Memory B cell (primary cell): ENCODE data around the gene PRDM7.

Source experiments
- ATAC-seq: fragments of 150-1000 bp; cut with Tn5 transposase; 2 replicates; pipeline ENCODE4 v1.10.0; 2021; ENCODE audit warnings: low read depth, mild to moderate bottlenecking, moderate library complexity
- DNase-seq, 2 donors: peaks; one replicate each; pipeline ENCODE4 v3.0.0; 2022; ENCODE audit warnings: low spot score in 2 of 2
- H3K27ac Mint-ChIP-seq: one replicate; pipeline ENCODE4 v1.8.0; 2022; ENCODE audit warnings: mild to moderate bottlenecking, moderate library complexity, mixed read lengths
- H3K27me3 Mint-ChIP-seq: one replicate; pipeline ENCODE4 v1.8.0; 2022; ENCODE audit warnings: mixed read lengths
- H3K36me3 Mint-ChIP-seq: one replicate; pipeline ENCODE4 v1.8.0; 2022; ENCODE audit warnings: mild to moderate bottlenecking, mixed read lengths
- H3K4me1 Mint-ChIP-seq: one replicate; pipeline ENCODE4 v1.8.0; 2022; ENCODE audit warnings: mixed read lengths
- H3K4me3 Mint-ChIP-seq: one replicate; pipeline ENCODE4 v1.8.0; 2022; ENCODE audit warnings: mild to moderate bottlenecking, moderate library complexity, mixed read lengths
- H3K9me3 Mint-ChIP-seq: one replicate; pipeline ENCODE4 v1.8.0; 2022; ENCODE audit warnings: mixed read lengths

Gene PRDM7

DNA sequence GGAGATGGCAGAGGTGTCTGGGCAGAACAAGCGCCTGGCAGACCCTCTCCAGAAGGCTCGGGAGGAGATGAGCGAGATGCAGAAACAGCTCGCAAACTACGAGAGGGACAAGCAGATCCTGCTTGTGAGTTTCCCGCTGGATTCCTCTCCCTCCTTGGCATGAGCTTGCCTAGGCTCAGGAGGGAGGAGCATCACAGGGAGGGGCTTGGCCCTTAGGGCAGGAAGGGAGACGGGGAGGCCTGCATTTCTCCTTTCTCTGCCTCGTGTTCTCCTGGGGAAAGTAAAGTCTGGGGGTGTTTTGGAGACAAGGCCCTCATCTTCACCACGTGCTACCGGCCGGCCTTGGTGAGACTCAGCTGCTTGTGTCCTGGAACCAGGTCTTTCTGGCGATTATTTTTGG, 39.9 kb downstream of the PRDM7 start:
- H3K27ac Mint-ChIP-seq = no peak overlapping the region
- H3K4me3 Mint-ChIP-seq = no peak overlapping the region
- peaks cover 3% of the 10 kb centered on the region for H3K27me3 Mint-ChIP-seq
- peaks cover 9% of the 10 kb centered on the region for H3K36me3 Mint-ChIP-seq
- no peaks in the 10 kb centered on the region for H3K9me3 Mint-ChIP-seq
- peaks cover 1% of the 10 kb centered on the region for H3K4me1 Mint-ChIP-seq
- no peak for ATAC-seq
- no peak for DNase-seq

DNA sequence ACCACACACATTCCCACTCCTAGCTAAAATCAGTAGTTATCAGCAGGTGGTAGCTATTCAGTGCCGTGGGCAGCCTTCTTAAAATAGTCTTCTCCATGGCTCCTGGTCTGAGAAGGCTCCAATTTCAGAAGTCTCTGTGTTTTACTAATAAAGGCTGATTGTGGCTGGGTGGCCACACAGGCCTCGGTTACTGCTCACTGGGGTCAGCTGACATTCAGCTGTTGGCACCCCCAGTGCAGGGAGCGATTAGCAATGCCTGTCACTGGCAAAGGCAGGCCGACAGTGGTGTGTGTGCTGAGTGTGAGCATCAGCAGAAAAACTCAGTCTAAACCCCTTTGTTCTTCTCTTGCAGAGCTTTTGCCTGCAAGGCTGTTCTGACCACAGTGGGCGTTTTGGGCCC, 41.2 kb downstream of the PRDM7 start:
- no peak overlapping the region for H3K4me3 Mint-ChIP-seq
- no peak overlapping the region for H3K27ac Mint-ChIP-seq
- peaks cover 8% of the 10 kb centered on the region for H3K4me1 Mint-ChIP-seq
- no peak for ATAC-seq
- peaks cover 4% of the 10 kb centered on the region for H3K27me3 Mint-ChIP-seq
- peaks cover 15% of the 10 kb centered on the region for H3K36me3 Mint-ChIP-seq
- no peaks in the 10 kb centered on the region for H3K9me3 Mint-ChIP-seq
- DNase-seq = no peak

DNA sequence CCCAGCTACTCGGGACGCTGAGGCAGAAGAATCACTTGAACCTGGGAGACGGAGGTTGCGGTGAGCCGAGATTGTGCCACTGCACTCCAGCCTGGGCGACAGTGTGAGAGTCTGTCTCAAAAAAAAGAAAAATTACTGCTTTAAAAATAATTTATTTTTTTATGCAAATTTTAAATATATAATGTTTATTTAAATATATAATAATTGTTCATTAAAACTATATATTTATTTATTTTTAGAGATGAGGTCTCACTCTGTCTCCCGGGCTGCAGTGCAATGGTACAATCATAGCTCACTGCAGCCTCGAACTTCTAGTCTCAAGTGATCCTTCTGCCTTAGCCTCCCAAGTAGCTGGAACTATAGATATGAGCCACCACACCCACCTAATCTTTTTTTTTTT, 42.6 kb downstream of the PRDM7 start:
- Mint-ChIP-seq H3K36me3 (peaks cover 15% of the 10 kb centered on the region), H3K4me1 (peaks cover 8% of the 10 kb centered on the region), H3K27me3 (peaks cover 4% of the 10 kb centered on the region), H3K9me3 (no peaks in the 10 kb centered on the region), H3K4me3 (no peak overlapping the region), H3K27ac (no peak overlapping the region)
- no peak for ATAC-seq
- DNase-seq = no peak

DNA sequence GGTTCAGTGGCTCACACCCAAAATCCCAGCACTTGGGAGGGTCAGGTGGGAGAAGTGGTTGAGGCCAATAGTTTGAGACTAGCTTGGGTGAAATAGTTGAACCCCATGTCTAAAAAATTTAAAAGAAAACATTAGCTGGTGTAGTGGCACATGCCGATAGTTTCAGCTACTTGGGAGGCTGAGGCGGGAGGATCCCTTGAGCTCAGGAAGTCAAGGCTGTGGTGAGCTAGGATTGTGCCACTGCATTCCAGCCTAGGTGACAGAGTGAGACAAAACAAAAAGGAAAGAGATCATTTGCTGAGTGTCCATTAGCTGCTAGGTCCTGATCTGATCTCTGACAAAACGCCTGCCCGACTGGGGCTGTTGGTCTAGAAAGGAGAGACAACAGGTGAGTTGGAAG, 43.7 kb downstream of the PRDM7 start:
- H3K4me1 Mint-ChIP-seq = peaks cover 8% of the 10 kb centered on the region
- H3K27me3 Mint-ChIP-seq = peaks cover 4% of the 10 kb centered on the region
- H3K9me3 Mint-ChIP-seq = no peaks in the 10 kb centered on the region
- no peak overlapping the region for H3K4me3 Mint-ChIP-seq
- H3K27ac Mint-ChIP-seq = no peak overlapping the region
- peaks cover 15% of the 10 kb centered on the region for H3K36me3 Mint-ChIP-seq
- no peak for ATAC-seq
- no peak for DNase-seq

DNA sequence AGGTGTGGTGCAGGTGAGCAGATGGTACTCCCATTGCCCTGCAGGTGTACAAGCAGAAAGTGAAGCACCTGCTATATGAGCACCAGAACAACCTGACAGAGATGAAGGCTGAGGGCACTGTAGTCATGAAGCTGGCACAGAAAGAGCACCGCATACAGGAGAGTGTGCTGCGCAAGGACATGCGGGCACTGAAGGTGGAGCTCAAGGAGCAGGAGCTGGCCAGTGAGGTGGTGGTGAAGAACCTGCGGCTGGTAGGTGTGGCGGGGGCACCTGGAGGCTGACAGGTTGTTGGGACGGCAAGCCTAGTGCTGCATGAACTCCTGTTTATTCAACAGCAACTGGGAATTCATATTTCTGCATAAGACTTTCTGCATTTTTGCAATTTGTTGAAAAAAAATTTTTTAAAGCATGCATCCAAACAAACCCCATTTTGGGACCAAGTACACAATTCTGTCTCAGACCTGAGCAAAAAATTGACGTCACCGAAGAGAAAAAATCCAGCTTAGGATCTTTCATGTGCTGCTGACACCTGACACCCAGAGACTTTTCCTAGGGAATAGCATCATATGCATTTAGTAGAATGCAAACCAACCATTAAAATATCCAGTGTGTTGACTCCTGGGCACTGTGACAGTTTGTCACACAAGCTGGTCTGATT, 44.3 kb downstream of the PRDM7 start:
- Mint-ChIP-seq H3K27ac (no peak overlapping the region), H3K4me3 (no peak overlapping the region)

DNA sequence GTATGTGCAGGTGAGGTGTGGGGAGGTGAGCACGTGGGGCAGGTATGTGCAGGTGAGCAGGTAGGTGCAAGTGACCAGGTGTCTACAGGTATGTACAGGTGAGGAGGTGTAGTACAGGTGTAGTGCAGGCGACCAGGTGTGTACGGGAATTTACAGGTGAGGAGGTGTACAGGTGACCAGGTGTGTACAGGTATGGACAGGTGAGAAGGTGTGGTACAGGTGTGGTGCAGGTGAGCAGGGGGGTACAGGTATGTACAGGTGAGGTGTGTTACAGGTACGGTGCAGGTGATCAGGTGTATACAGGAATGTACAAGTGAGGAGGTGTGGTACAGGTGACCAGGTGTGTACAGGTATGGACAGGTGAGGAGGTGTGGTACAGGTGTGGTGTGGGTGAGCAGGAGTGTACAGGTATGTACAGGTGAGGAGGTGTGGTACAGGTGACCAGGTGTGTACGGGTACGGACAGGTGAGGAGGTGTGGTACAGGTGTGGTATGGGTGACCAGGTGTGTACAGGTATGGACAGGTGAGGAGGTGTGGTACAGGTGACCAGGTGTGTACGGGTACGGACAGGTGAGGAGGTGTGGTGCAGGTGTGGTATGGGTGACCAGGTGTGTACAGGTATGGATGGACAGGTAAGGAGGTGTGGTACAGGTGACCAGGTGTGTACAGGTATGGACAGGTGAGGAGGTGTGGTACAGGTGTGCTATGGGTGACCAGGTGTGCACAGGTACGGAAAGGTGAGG, 45.0 kb downstream of the PRDM7 start:
- Mint-ChIP-seq H3K36me3 (peaks cover 15% of the 10 kb centered on the region), H3K4me3 (no peak overlapping the region), H3K4me1 (peaks cover 8% of the 10 kb centered on the region), H3K9me3 (no peaks in the 10 kb centered on the region), H3K27ac (no peak overlapping the region), H3K27me3 (peaks cover 4% of the 10 kb centered on the region)
- DNase-seq (no peak), ATAC-seq (no peak)

More for the DNA sequence above, 44.3 kb downstream of the PRDM7 start:
- Mint-ChIP-seq H3K36me3 (peaks cover 15% of the 10 kb centered on the region), H3K9me3 (no peaks in the 10 kb centered on the region), H3K27me3 (peaks cover 4% of the 10 kb centered on the region), H3K4me1 (peaks cover 8% of the 10 kb centered on the region)
- no peak for ATAC-seq
- DNase-seq = no peak

DNA sequence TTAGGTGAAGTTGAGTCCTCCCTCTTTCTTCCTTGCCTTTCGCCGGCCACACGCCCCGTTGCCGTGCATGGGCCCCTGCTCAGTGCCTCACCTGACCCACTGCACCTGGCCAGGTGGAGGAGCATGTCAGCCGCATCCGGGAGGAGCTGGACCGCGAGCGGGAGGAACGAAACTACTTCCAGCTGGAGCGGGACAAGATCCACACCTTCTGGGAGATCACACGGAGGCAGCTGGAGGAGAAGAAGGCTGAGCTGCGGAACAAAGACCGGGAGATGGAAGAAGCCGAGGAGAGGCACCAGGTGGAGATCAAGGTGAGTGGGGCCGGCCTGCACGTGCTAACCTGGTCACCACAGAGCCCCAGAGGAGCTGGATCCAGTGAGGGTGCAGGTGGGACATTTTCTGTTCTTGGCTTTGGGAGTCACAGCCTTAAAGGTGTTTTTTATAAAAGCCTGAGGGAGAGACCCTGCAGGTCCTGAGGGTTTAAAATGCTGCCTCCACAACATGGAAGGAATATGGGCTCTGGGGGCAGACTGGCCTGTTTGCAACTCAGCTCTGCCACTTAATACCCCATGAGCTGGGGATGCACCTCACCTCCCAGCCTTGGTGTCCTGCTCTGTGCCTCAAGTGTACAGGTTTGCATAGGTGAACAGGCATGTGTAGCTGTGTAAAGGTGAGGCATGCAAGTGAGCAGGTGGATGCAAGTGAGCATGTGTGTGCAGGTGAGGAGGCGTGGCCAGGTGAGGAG, 45.8 kb downstream of the PRDM7 start:
- H3K27me3 Mint-ChIP-seq = peaks cover 4% of the 10 kb centered on the region
- peaks cover 9% of the 10 kb centered on the region for H3K4me1 Mint-ChIP-seq
- H3K36me3 Mint-ChIP-seq = peaks cover 13% of the 10 kb centered on the region
- no peak overlapping the region for H3K27ac Mint-ChIP-seq
- ATAC-seq (no peak), DNase-seq (no peak)
- no peak overlapping the region for H3K4me3 Mint-ChIP-seq
- H3K9me3 Mint-ChIP-seq = no peaks in the 10 kb centered on the region

DNA sequence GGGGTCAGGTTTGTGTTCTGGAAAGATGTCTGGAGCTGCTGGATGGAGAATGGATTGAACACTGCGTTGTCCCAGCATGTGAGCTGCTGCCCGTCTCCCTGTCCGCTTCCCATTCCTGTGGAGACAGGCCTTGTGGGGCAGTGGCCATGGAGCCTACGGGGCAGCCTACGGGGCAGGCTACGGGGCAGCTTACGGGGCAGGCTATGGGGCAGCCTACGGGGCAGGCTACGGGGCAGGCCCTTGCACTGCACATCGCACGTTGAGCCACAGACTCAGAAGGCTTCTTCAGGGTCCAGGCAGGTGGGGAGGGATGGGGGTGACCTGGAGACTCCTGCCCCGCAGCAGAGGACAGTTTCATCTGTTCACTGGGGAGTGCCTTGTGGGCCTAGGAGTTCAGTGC, 48.1 kb downstream of the PRDM7 start:
- Mint-ChIP-seq H3K4me3 (no peak overlapping the region), H3K4me1 (peaks cover 13% of the 10 kb centered on the region), H3K27me3 (peaks cover 4% of the 10 kb centered on the region), H3K9me3 (no peaks in the 10 kb centered on the region), H3K36me3 (peaks cover 13% of the 10 kb centered on the region), H3K27ac (no peak overlapping the region)
- DNase-seq = no peak
- no peak for ATAC-seq

DNA sequence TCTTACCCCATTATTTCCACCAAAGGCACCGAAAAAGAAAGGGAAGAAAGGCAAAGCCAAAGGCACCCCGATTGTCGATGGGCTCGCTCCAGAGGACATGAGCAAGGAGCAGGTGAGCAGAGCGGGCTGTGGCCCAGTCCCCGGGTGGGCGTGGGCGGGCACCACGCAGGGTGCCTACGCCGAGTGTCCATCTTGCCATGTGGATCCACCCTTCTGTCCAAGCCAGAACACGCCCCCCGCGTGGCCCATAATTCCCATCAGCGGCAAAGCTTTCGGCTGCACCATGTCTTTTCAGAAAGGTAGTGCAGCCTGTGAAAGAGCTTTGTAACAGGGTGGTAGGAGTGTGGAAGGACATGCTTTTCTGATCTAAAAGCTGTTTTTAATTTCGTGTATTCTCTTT, 49.5 kb downstream of the PRDM7 start:
- peaks cover 3% of the 10 kb centered on the region for H3K27me3 Mint-ChIP-seq
- no peak for DNase-seq
- peaks cover 9% of the 10 kb centered on the region for H3K36me3 Mint-ChIP-seq
- H3K27ac Mint-ChIP-seq = no peak overlapping the region
- no peak for ATAC-seq
- no peaks in the 10 kb centered on the region for H3K9me3 Mint-ChIP-seq
- no peak overlapping the region for H3K4me3 Mint-ChIP-seq
- H3K4me1 Mint-ChIP-seq = peaks cover 13% of the 10 kb centered on the region

DNA sequence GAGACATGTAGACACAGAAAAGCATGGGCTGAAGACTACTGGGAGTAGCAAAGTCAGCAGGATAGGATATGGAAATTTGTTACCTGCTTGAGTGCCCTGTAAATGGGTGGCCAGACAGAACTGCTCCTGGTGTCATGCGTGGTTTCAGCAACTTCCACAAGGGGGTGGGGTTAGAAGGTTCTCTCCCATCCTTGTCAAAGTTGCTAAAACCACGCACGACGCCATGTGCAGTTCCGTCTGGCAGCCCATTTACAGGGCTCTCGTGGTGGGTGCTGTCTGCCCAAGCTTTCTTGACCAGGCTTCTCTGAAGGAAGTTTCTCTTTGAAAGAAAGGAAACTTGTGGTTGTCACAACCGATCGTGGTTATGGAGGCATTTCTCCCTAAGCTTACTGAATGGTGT, 51.0 kb downstream of the PRDM7 start:
- DNase-seq = no peak
- H3K4me3 Mint-ChIP-seq = no peak overlapping the region
- ATAC-seq = peak; percentile 44
- no peaks in the 10 kb centered on the region for H3K9me3 Mint-ChIP-seq
- no peaks in the 10 kb centered on the region for H3K27me3 Mint-ChIP-seq
- H3K4me1 Mint-ChIP-seq = peaks cover 7% of the 10 kb centered on the region
- H3K27ac Mint-ChIP-seq = no peak overlapping the region
- no peaks in the 10 kb centered on the region for H3K36me3 Mint-ChIP-seq

DNA sequence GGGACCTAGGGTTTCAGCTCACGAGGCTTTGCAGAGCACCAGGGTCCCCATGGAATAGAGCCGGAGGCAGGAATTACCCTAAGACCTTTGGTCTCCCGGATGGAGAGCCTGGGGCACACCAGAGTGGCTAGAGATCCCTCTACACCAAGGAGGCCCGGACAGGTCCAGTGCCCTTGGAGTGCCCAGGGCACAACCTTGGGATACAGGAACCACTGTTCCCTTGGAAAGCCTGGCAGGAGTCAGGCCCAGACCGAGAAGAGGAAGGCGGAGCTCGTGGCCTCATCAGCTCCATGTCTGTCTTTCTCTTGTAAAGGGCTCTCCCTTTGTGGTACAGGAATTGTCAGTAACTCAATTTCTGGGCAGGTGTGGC, 54.1 kb downstream of the PRDM7 start:
- Mint-ChIP-seq H3K27ac (no peak overlapping the region), H3K4me1 (peaks cover 11% of the 10 kb centered on the region), H3K36me3 (no peaks in the 10 kb centered on the region), H3K9me3 (no peaks in the 10 kb centered on the region), H3K27me3 (peaks cover 2% of the 10 kb centered on the region), H3K4me3 (peak overlapping the region; percentile 14)
- ATAC-seq = no peak
- DNase-seq = no peak

DNA sequence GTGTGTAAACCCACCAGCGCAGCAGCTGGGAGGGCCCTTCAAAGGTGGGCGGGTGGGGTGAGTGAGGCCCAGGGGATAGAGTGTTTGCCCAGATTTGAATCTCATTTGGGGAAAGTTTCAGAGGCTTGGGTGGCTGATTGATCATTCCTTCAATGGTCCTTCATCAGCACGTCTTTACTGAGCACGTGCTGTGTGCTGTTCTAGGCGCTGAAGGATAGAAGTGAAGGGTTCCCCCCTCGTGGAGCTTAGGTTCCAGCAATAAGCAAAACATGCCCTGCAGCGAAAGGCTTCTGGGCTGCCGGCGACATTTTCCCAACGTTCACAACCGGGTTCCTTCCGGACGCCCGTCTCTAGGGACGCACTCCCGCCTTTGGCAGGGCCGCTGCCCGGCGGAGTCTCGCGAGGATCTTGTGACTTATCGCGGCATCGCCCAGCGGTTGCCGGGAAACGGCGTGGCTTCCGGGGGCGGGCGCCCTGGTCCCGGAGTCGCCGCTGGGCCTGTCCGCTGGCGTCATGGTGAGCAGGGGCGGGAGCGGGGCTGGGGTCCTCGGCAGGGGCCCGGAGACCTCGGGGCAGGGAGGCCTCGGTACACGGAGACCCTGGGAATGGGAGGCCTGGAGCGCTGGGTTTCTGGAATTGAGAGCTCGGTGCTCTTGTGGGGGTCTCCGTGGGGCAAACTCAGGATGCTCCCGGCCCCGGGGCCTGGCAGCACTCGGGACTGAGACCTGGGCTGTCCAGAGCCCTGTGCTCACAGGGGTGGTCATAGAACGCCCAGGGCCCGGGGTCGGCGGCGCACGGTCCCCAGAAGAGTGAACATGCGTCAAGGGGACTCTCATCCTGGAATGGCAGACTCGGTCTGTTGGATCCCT, 54.7 kb downstream of the PRDM7 start:
- H3K27me3 Mint-ChIP-seq = peaks cover 2% of the 10 kb centered on the region
- H3K36me3 Mint-ChIP-seq = no peaks in the 10 kb centered on the region
- peak overlapping the region; percentile 75 for H3K4me3 Mint-ChIP-seq
- peaks cover 11% of the 10 kb centered on the region for H3K4me1 Mint-ChIP-seq
- H3K27ac Mint-ChIP-seq = no peak overlapping the region
- ATAC-seq (peak; percentile 72), DNase-seq (peak; percentile 49 to 65)
- no peaks in the 10 kb centered on the region for H3K9me3 Mint-ChIP-seq

DNA sequence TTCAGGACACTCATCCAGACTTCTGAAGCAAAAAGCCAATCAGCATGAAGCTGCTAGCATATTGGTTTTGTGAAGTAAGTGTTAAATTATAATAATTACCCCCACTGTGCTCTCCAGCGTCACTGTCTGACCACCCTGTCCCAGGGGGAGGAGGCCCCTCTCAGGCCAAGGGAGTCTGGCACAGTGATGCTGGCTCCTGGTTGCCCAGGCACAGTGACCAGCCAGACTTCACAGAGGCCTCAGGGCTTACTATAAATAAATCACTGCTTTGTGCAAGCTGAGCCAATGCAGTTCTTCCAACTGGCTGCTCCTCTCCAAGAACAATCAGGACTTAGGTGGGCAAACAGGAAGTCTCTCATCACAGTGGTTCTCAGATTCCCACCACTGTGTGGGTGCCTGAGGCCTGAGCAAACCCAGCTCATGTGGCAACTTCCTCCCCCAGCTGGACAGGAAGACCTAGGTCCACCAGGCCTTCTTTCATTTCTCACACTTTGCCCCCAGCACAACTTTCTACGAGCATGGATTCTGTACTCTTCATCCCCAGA, 56.2 kb downstream of the PRDM7 start:
- Mint-ChIP-seq H3K4me1 (peaks cover 7% of the 10 kb centered on the region), H3K9me3 (no peaks in the 10 kb centered on the region), H3K36me3 (no peaks in the 10 kb centered on the region), H3K27me3 (peaks cover 2% of the 10 kb centered on the region), H3K4me3 (peak overlapping the region; percentile 8), H3K27ac (no peak overlapping the region)
- no peak for ATAC-seq
- DNase-seq = no peak
